OCI-LY7 (cell line): ENCODE results near the gene B4GALNT2. TPM values are rescaled to one million over a fixed set of nuclear protein-coding genes. Genes with fewer than 3 reads are reported as not detected.

Source experiments
- BruUV-seq: library from RNA; stranded (reverse); fragments of 400-500 nt; replicated peaks from 2 replicates; lab custom pipeline; 2021; lab: Mats Ljungman, UMichigan
- CTCF ChIA-PET: fragments of 300-600 bp; sonication (Branson Sonifier 250); formaldehyde crosslinking; loops from one replicate; lab custom pipeline; 2022; ENCODE audit warnings: antibody characterized with exemption; ENCODE audit not compliant: unreplicated experiment; lab: Charles Lee
- POLR2A ChIA-PET: fragments of 300-600 bp; sonication (Branson Sonifier 250); formaldehyde crosslinking; loops from one replicate; lab custom pipeline; 2022; ENCODE audit warnings: antibody characterized with exemption; lab: Charles Lee
- DNase-seq: peaks from one replicate; pipeline ENCODE4 v3.0.0-alpha.2; 2015; ENCODE audit warnings: low spot score
- H2AFZ ChIP-seq: fragments of 200-600 bp; sonication (generic), shearing (Covaris generic); 2 replicates; pipeline ENCODE4 v1.6.1; 2014; ENCODE audit warnings: mild to moderate bottlenecking, antibody characterized with exemption, low read length, moderate library complexity
- H3K27ac ChIP-seq: fragments of 200-600 bp; sonication (generic); 2 replicates; pipeline ENCODE4 v1.5.1; 2014; ENCODE audit warnings: mixed run types, low read depth, mild to moderate bottlenecking, moderate library complexity, low read length, inconsistent platforms; ENCODE audit not compliant: poor library complexity, severe bottlenecking
- H3K36me3 ChIP-seq: fragments of 200-600 bp; sonication (generic); 2 replicates; pipeline ENCODE4 v1.6.1; 2014; ENCODE audit warnings: mild to moderate bottlenecking, antibody characterized with exemption, low read length, moderate library complexity, mixed read lengths; ENCODE audit not compliant: insufficient read depth
- H3K4me1 ChIP-seq: fragments of 200-600 bp; sonication (generic); 2 replicates; pipeline ENCODE4 v1.5.1; 2014; ENCODE audit warnings: mild to moderate bottlenecking, low read length; ENCODE audit not compliant: insufficient read depth, poor library complexity, severe bottlenecking
- H3K4me2 ChIP-seq: fragments of 200-600 bp; sonication (generic); 2 replicates; pipeline ENCODE4 v1.6.1; 2014; ENCODE audit warnings: mild to moderate bottlenecking, low read length
- H3K4me3 ChIP-seq: fragments of 200-600 bp; sonication (generic); 2 replicates; pipeline ENCODE4 v1.5.1; 2014; ENCODE audit warnings: mild to moderate bottlenecking, low read depth, low read length; ENCODE audit not compliant: poor library complexity, severe bottlenecking
- H3K79me2 ChIP-seq: fragments of 200-600 bp; sonication (generic); 2 replicates; pipeline ENCODE4 v1.6.1; 2016; ENCODE audit warnings: low read depth, mild to moderate bottlenecking, low read length, moderate library complexity, mixed read lengths; ENCODE audit not compliant: insufficient read depth
- H3K9me2 ChIP-seq: fragments of 200-600 bp; sonication (generic); 2 replicates; pipeline ENCODE4 v1.6.1; 2016; ENCODE audit warnings: mild to moderate bottlenecking, low read length, mixed read lengths; ENCODE audit not compliant: insufficient read depth
- H3K9me3 ChIP-seq: fragments of 200-600 bp; sonication (generic); 2 replicates; pipeline ENCODE4 v1.6.1; 2014; ENCODE audit warnings: mild to moderate bottlenecking, mixed run types, low read length, mixed read lengths
- H4K20me1 ChIP-seq: fragments of 200-600 bp; sonication (generic); 2 replicates; pipeline ENCODE4 v1.6.1; 2014; ENCODE audit warnings: mild to moderate bottlenecking, antibody characterized with exemption, low read length, moderate library complexity, mixed read lengths; ENCODE audit not compliant: insufficient read depth
- EZH2phosphoT487 ChIP-seq: fragments of 200-600 bp; sonication (generic); IDR thresholded peaks from 2 replicates; pipeline ENCODE4 v1.6.1; 2018; ENCODE audit warnings: low read depth, borderline replicate concordance, mild to moderate bottlenecking, mixed run types, antibody characterized with exemption, low read length, moderate library complexity, mixed read lengths
- intact Hi-C: fragments of 100-400 bp; cut with micrococcal nuclease; formaldehyde crosslinking; loops from one replicate; pipeline ENCODE4 v1.10.0; 2022; ENCODE audit not compliant: unreplicated experiment
- total RNA-seq, 2 experiments: library from RNA; depleted of rRNA in 1 of 2; stranded (reverse); fragments of >200 nt in 1 of 2; shearing (Covaris generic) in 1 of 2; gene quantifications; 2 replicates each; pipeline ENCODE4 v1.2.3, GENCODE V29; 2014 to 2022
- TF ChIP-seq, protein P1 (sequence below): fragments of 200-600 bp; sonication (generic); conservative IDR thresholded peaks from 2 replicates; pipeline ENCODE4 v1.5.1; 2014; ENCODE audit warnings: mild to moderate bottlenecking, antibody characterized with exemption, low read length, moderate library complexity, mixed read lengths

The B4GALNT2 gene
- total RNA-seq, 2 experiments from 2014 or later: not detected

DNA sequence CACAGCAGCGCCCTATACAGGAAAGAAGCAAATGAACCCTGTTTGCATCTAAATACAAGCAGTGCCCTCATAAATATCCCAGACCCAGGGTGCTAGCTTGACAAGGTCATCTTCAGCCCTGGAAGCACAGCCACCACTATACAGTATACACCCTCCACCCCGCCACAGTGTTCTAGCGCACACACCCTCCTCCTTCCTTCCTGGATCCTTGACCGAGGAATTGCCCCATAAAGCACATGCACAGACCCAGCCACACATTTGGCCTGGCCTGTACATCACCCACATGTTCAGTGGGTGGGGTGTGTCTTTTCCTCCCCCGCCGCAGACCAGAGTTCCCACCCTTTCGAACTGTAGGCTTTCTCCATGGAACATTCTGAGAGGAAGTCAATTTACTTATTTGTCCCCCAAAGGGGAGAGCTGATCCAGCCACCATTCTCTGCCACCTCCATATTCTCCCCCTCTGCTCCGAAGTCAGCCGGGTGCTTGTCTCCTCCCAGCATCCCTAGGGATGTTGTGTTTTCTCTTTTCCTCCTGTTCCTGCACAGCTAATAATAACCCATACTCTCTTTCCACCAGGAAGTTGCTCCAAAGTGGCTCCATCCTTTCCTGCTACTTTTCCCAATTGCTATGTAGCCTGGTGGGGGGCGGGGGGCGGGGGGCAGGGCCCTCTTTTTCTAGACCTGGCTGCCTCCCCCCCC, 84.5 kb downstream of the B4GALNT2 start:
- H4K20me1 ChIP-seq: peaks cover 5% of the 10 kb centered on the region; the same call in 1 of the 2 replicates
- peak overlapping the region; percentile 51 for H3K27ac ChIP-seq
- H3K4me2 ChIP-seq: peak overlapping the region; percentile 95; the same call in 1 of the 2 replicates
- peaks cover 77% of the 10 kb centered on the region for H3K4me1 ChIP-seq
- H3K9me2 ChIP-seq: no peaks in the 10 kb centered on the region
- no peak overlapping the region for H2AFZ ChIP-seq
- peaks cover 66% of the 10 kb centered on the region for H3K36me3 ChIP-seq
- no peaks in the 10 kb centered on the region for H3K9me3 ChIP-seq
- DNase-seq: no peak
- no TSS peak for BruUV-seq
- POLR2A ChIA-PET: interaction anchor here (0.8 to 1.8 kb wide), 2 partner anchors 17 to 19 kb away, joined by 4 to 5 read pairs; no protein-coding TSS in a partner anchor
- TF ChIP-seq, protein P1, sequence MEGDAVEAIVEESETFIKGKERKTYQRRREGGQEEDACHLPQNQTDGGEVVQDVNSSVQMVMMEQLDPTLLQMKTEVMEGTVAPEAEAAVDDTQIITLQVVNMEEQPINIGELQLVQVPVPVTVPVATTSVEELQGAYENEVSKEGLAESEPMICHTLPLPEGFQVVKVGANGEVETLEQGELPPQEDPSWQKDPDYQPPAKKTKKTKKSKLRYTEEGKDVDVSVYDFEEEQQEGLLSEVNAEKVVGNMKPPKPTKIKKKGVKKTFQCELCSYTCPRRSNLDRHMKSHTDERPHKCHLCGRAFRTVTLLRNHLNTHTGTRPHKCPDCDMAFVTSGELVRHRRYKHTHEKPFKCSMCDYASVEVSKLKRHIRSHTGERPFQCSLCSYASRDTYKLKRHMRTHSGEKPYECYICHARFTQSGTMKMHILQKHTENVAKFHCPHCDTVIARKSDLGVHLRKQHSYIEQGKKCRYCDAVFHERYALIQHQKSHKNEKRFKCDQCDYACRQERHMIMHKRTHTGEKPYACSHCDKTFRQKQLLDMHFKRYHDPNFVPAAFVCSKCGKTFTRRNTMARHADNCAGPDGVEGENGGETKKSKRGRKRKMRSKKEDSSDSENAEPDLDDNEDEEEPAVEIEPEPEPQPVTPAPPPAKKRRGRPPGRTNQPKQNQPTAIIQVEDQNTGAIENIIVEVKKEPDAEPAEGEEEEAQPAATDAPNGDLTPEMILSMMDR: no peak
- no peak for TF ChIP-seq EZH2phosphoT487
- peaks cover 39% of the 10 kb centered on the region for H3K79me2 ChIP-seq
- intact Hi-C loops: loop anchor here (10.0 kb wide), 2 partner anchors 458 to 528 kb away; partner anchors contain the start of gene SPOP
- CTCF ChIA-PET: interaction anchor here (1.4 kb wide), 1 partner anchor 10 kb away, joined by 3 read pairs; no protein-coding TSS in a partner anchor
- H3K4me3 ChIP-seq: no peak overlapping the region

DNA sequence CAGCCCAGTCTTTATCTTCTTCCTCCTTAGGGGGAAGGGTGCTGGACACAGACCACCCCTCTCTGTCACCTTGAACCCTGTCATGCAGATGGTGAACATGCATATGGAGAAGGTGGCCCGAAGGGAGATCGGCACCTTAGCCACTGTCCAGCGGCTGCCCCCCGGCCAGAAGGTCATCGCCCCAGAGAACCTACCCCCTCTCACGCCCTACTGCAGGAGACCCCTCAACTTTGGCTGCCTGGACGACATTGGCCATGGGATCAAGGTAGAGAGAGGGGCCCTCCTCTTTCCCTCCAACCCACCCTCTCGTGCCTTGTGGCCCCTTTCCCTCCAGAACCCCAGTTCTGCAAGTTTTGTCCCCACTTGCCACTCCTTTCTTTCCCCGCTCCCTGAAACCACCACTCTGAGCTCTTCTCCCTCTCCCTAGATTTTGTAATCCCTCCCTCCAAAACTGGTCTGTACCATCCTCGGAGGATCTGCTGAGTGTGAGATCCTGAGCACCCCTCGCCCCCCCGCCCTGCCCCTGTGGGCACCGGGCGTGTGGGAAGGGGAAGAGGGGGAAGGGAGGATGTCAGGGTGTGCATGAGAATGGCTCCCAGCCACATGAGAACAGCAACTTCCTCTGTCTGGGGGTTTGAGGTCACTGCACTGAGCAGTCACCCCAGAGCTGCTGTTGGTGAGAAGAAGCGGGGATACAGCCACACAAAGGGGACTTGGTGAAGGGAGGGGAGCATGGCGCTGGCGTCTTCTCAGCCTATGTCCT, 85.3 kb downstream of the B4GALNT2 start:
- POLR2A ChIA-PET: interaction anchor here (0.6 to 0.8 kb wide), 2 partner anchors 20 to 524 kb away, joined by 3 to 5 read pairs; no protein-coding TSS in a partner anchor
- H3K27ac ChIP-seq: peak overlapping the region; percentile 57
- no peaks in the 10 kb centered on the region for H3K9me2 ChIP-seq
- H2AFZ ChIP-seq: no peak overlapping the region
- BruUV-seq: no TSS peak
- H3K4me3 ChIP-seq: peak overlapping the region; percentile 25
- CTCF ChIA-PET: interaction anchor here (1.4 kb wide), 1 partner anchor 9 kb away, joined by 3 read pairs; no protein-coding TSS in a partner anchor
- H3K79me2 ChIP-seq: peaks cover 32% of the 10 kb centered on the region
- peaks cover 73% of the 10 kb centered on the region for H3K36me3 ChIP-seq
- intact Hi-C loops: loop anchor here (10.0 kb wide), 2 partner anchors 457 to 527 kb away; partner anchors contain the start of gene SPOP
- H3K4me1 ChIP-seq: peaks cover 69% of the 10 kb centered on the region
- peaks cover 3% of the 10 kb centered on the region; the same call in 1 of the 2 replicates for H4K20me1 ChIP-seq
- peak; percentile 46 for DNase-seq
- no peak for TF ChIP-seq EZH2phosphoT487
- TF ChIP-seq, protein P1: no peak
- H3K9me3 ChIP-seq: no peaks in the 10 kb centered on the region
- H3K4me2 ChIP-seq: peak overlapping the region; percentile 95
